Muscle layer of colon (tissue), 2 donors: ENCODE data around the gene CNTNAP2.

Source experiments
- H3K27ac ChIP-seq: one replicate; pipeline ENCODE4 v1.7.0; 2013; ENCODE audit warnings: low read depth, mild to moderate bottlenecking, low read length, moderate library complexity
- H3K27me3 ChIP-seq, 2 donors: one replicate each; pipeline ENCODE4 v1.7.0; 2013; ENCODE audit warnings: low read length in 2 of 2, mild to moderate bottlenecking in 2 of 2; ENCODE audit not compliant: insufficient read depth in 2 of 2, control insufficient read depth in 1 of 2
- H3K36me3 ChIP-seq: one replicate; pipeline ENCODE4 v1.7.0; 2013; ENCODE audit warnings: mild to moderate bottlenecking, low read length; ENCODE audit not compliant: insufficient read depth
- H3K4me1 ChIP-seq: one replicate; pipeline ENCODE4 v1.7.0; 2013; ENCODE audit warnings: mild to moderate bottlenecking, low read length; ENCODE audit not compliant: insufficient read depth
- H3K4me3 ChIP-seq, 2 donors: one replicate each; pipeline ENCODE4 v1.7.0; 2013; ENCODE audit warnings: low read length in 2 of 2, low read depth in 1 of 2, mild to moderate bottlenecking in 1 of 2, moderate library complexity in 1 of 2
- H3K9ac ChIP-seq: one replicate; pipeline ENCODE4 v1.7.0; 2013; ENCODE audit warnings: low read length
- H3K9me3 ChIP-seq: one replicate; pipeline ENCODE4 v1.7.0; 2013; ENCODE audit warnings: mild to moderate bottlenecking, low read length
- donor health status: abdominal sarcoma.
- donor health status: Adenocarcinoma of cecum.

Gene CNTNAP2

GRCh38 chr7:147023440-147023839, 906.8 kb downstream of the CNTNAP2 start:
- Histone ChIP-seq H3K27ac (no peak overlapping the region), H3K4me1 (no peaks in the 10 kb centered on the region), H3K9me3 (no peaks in the 10 kb centered on the region), H3K9ac (no peak overlapping the region), H3K36me3 (no peaks in the 10 kb centered on the region), H3K4me3 (no peak overlapping the region), H3K27me3 (no peaks in the 10 kb centered on the region)

- no peaks in the 10 kb centered on the region for H3K9me3 ChIP-seq
- no peak overlapping the region for H3K9ac ChIP-seq
- no peak overlapping the region for H3K4me3 ChIP-seq
- H3K36me3 ChIP-seq: no peaks in the 10 kb centered on the region
- no peaks in the 10 kb centered on the region for H3K27me3 ChIP-seq
- H3K27ac ChIP-seq: no peak overlapping the region
- no peaks in the 10 kb centered on the region for H3K4me1 ChIP-seq
Observed at GRCh38 chr7:147029953-147030352, 913.4 kb downstream of the CNTNAP2 start.

- Histone ChIP-seq H3K4me3 (no peak overlapping the region), H3K9ac (no peak overlapping the region), H3K9me3 (no peaks in the 10 kb centered on the region), H3K4me1 (no peaks in the 10 kb centered on the region), H3K27ac (no peak overlapping the region), H3K36me3 (no peaks in the 10 kb centered on the region), H3K27me3 (no peaks in the 10 kb centered on the region)
Observed at GRCh38 chr7:147033641-147034040, 917.0 kb downstream of the CNTNAP2 start.

- Histone ChIP-seq H3K9ac (no peak overlapping the region), H3K27me3 (no peaks in the 10 kb centered on the region), H3K36me3 (no peaks in the 10 kb centered on the region), H3K4me3 (no peak overlapping the region), H3K27ac (no peak overlapping the region), H3K9me3 (no peaks in the 10 kb centered on the region), H3K4me1 (no peaks in the 10 kb centered on the region)
Observed at GRCh38 chr7:147041438-147041837, 924.8 kb downstream of the CNTNAP2 start.

- Histone ChIP-seq H3K27ac (no peak overlapping the region), H3K4me1 (no peaks in the 10 kb centered on the region), H3K9ac (no peak overlapping the region), H3K36me3 (no peaks in the 10 kb centered on the region), H3K9me3 (no peaks in the 10 kb centered on the region), H3K4me3 (no peak overlapping the region), H3K27me3 (no peaks in the 10 kb centered on the region)
Observed at GRCh38 chr7:147044941-147045340, 928.3 kb downstream of the CNTNAP2 start.

DNA sequence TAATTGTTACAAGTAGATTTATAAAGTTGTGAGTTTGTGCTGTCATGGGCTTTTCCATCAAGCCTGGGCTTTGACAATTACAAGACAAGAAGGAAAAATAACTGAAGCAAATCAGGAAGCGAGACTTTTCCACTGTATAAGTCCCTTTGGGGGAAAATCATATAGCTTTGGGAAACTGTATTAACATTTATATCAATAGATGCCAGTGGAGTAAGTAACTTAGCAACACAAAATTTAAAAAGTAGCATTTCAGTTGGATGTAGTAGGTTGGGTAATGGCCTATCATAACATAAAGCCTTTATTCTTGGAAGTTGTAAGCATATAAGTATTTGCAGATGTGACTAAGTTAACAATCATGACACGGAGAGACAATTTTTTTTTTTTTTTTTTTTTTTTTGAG, 931.1 kb downstream of the CNTNAP2 start:
- H3K4me1 ChIP-seq: no peaks in the 10 kb centered on the region

GRCh38 chr7:147048864-147049263, 932.3 kb downstream of the CNTNAP2 start:
- Histone ChIP-seq H3K9ac (no peak overlapping the region), H3K36me3 (no peaks in the 10 kb centered on the region), H3K9me3 (no peaks in the 10 kb centered on the region), H3K4me1 (no peaks in the 10 kb centered on the region), H3K27me3 (no peaks in the 10 kb centered on the region), H3K4me3 (no peak overlapping the region), H3K27ac (no peak overlapping the region)

More for the DNA sequence above, 931.1 kb downstream of the CNTNAP2 start:
- H3K4me3 ChIP-seq: no peak overlapping the region
- H3K27me3 ChIP-seq: no peaks in the 10 kb centered on the region
- no peaks in the 10 kb centered on the region for H3K9me3 ChIP-seq
- H3K36me3 ChIP-seq: no peaks in the 10 kb centered on the region
- no peak overlapping the region for H3K27ac ChIP-seq
- no peak overlapping the region for H3K9ac ChIP-seq

DNA sequence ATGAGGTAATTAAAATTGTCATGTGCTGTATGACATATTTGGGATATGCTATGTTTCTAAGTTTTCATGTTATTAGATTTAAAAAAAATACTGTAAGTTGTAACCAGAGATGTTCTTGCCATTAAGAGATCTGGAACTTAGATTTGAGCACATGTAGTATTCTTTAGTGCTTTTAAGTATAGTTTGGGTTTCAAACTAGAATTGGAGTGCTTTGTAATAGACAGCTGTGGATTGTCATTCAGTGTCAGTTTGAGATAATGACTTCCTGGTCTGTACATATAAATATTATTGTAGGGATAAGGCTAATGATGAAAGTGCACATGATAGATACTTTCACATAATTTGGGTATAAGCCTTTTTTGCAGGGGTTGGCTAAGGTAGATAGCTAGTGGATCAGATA, 936.2 kb downstream of the CNTNAP2 start:
- H3K9me3 ChIP-seq: no peaks in the 10 kb centered on the region
- H3K36me3 ChIP-seq: no peaks in the 10 kb centered on the region
- H3K4me3 ChIP-seq: no peak overlapping the region
- H3K27me3 ChIP-seq: no peaks in the 10 kb centered on the region
- no peaks in the 10 kb centered on the region for H3K4me1 ChIP-seq
- no peak overlapping the region for H3K9ac ChIP-seq
- H3K27ac ChIP-seq: no peak overlapping the region

GRCh38 chr7:147053746-147054145, 937.1 kb downstream of the CNTNAP2 start:
- Histone ChIP-seq H3K36me3 (no peaks in the 10 kb centered on the region), H3K9ac (no peak overlapping the region), H3K27ac (no peak overlapping the region), H3K9me3 (no peaks in the 10 kb centered on the region), H3K4me1 (no peaks in the 10 kb centered on the region), H3K27me3 (no peaks in the 10 kb centered on the region), H3K4me3 (no peak overlapping the region)

DNA sequence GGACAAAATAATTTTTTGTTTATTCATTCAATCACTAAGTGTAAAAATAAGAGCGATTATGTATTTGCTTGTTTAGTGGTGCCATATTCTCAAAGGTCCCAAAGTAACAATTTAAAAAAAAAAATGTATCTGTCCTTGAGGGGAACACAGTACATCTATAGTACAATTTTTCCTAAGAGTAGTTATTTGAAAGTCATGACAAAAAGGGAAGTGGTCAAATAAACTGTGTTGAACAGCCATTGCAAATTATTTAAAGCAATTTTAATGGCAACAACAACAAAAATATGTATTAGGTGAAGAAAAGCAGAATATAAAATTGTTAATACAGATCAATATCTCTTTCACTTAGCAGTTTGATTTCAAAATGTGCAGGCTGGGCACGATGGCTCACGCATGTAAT, 943.5 kb downstream of the CNTNAP2 start:
- H3K9ac ChIP-seq: no peak overlapping the region
- no peaks in the 10 kb centered on the region for H3K27me3 ChIP-seq
- no peak overlapping the region for H3K4me3 ChIP-seq
- no peak overlapping the region for H3K27ac ChIP-seq
- no peaks in the 10 kb centered on the region for H3K9me3 ChIP-seq
- H3K4me1 ChIP-seq: no peaks in the 10 kb centered on the region
- H3K36me3 ChIP-seq: no peaks in the 10 kb centered on the region

DNA sequence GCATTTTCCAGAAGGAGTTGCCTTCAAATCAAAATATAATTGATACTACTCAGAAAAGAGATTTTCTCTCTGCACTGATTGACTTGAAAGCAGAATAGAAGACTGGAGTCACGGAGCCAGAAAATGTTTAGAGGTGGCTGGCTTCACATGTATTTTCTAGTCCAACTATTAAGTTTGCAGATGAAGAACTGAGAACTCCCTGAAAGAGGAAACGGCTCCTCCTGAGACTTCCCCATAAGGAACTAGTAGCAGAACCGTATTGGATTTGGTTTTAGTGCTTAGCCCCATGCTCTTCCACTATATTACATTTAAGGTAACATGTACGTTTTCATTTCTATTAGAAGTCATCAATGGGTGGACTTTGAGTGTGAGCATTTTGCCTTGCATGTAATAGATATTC, 946.3 kb downstream of the CNTNAP2 start:
- H3K4me1 ChIP-seq: no peaks in the 10 kb centered on the region
- no peaks in the 10 kb centered on the region for H3K9me3 ChIP-seq
- no peak overlapping the region for H3K27ac ChIP-seq
- no peak overlapping the region for H3K9ac ChIP-seq
- H3K27me3 ChIP-seq: no peaks in the 10 kb centered on the region
- no peak overlapping the region for H3K4me3 ChIP-seq
- no peaks in the 10 kb centered on the region for H3K36me3 ChIP-seq

DNA sequence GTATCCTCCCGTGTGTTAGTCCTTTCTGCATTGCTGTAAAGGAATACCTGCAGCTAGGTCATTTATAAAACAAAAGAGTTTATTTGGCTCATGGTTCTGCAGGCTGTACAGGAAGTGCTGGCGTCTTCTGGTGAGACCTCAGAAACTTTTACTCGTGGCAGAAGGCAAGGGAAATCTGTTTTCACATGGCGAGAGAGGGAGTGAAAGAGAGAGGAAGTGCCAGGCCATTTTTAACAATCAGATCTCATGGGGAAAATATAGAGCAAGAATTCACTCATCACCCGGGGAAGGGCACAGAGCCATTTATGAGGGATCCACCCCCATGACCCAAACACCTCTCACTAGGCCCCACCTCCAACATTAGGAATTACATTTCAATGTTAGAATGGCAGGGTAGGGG, 952.2 kb downstream of the CNTNAP2 start:
- H3K9ac ChIP-seq: no peak overlapping the region
- no peaks in the 10 kb centered on the region for H3K9me3 ChIP-seq
- no peaks in the 10 kb centered on the region for H3K4me1 ChIP-seq
- no peaks in the 10 kb centered on the region for H3K36me3 ChIP-seq
- H3K27ac ChIP-seq: no peak overlapping the region
- H3K4me3 ChIP-seq: no peak overlapping the region
- H3K27me3 ChIP-seq: no peaks in the 10 kb centered on the region
